ENCODE data around the gene IFT80. TPM values are rescaled to one million over a fixed set of nuclear protein-coding genes. Genes with fewer than 3 reads are reported as not detected.

IFT80 gene
- total and polyA plus RNA-seq, 2 donors from 2014 or later: 17.5 to 36.6 TPM

- Histone ChIP-seq H3K9ac (ENCODE audit: low read length in 3 of 3) (no peak overlapping the region), H3K4me3 (ENCODE audit: low read length in 3 of 3) (peak overlapping the region in 1 of 3 donors; percentile 57), H3K9me3 (ENCODE audit: control insufficient read depth in 2 of 3, insufficient read depth in 1 of 3, low read length in 3 of 3) (no peaks in the 10 kb centered on the region), H3K27ac (ENCODE audit: low read depth in 2 of 2, low read length in 2 of 2) (no peak overlapping the region), H3K4me1 (ENCODE audit: control insufficient read depth in 2 of 3, insufficient read depth in 2 of 3, low read depth in 1 of 3, low read length in 3 of 3) (peaks cover 0 to 9% (median 0%) of the 10 kb centered on the region in 3 donors), H3K36me3 (ENCODE audit: control insufficient read depth in 2 of 3, insufficient read depth in 3 of 3, low read length in 3 of 3) (no peaks in the 10 kb centered on the region), H3K27me3 (ENCODE audit: control insufficient read depth, insufficient read depth, low read length) (peaks cover 18% of the 10 kb centered on the region)
- intact Hi-C loops (cut with DNase I): no loop called here
- no peak for TF ChIP-seq CTCF (IDR thresholded peaks at IDR 0.05; ENCODE audit: borderline replicate concordance, extremely low read depth, insufficient read depth)
- DNase-seq (no peak), FAIRE-seq (no peak)
Measured at GRCh38 chr3:160224811-160225175, 174.2 kb downstream of the IFT80 start.

GRCh38 chr3:160224256-160224655 lies 174.8 kb downstream of the IFT80 start:
- DNase-seq (peak in 2 of 5 donors; percentile 4 to 22), FAIRE-seq (no peak)
- H3K36me3 ChIP-seq (ENCODE audit: control insufficient read depth in 2 of 3, insufficient read depth in 3 of 3, low read length in 3 of 3): no peaks in the 10 kb centered on the region
- H3K9me3 ChIP-seq (ENCODE audit: control insufficient read depth in 2 of 3, insufficient read depth in 1 of 3, low read length in 3 of 3): no peaks in the 10 kb centered on the region
- no peak overlapping the region for H3K4me3 ChIP-seq (ENCODE audit: low read length in 3 of 3)
- H3K27me3 ChIP-seq (ENCODE audit: control insufficient read depth, insufficient read depth, low read length): peaks cover 18% of the 10 kb centered on the region
- H3K4me1 ChIP-seq (ENCODE audit: control insufficient read depth in 2 of 3, insufficient read depth in 2 of 3, low read depth in 1 of 3, low read length in 3 of 3): peaks cover 0 to 9% (median 0%) of the 10 kb centered on the region in 3 donors
- no peak overlapping the region for H3K9ac ChIP-seq (ENCODE audit: low read length in 3 of 3)
- TF ChIP-seq CTCF (IDR thresholded peaks at IDR 0.05; ENCODE audit: borderline replicate concordance, extremely low read depth, insufficient read depth): no peak
- intact Hi-C loops (cut with DNase I): no loop called here
- no peak overlapping the region for H3K27ac ChIP-seq (ENCODE audit: low read depth in 2 of 2, low read length in 2 of 2)

- TF ChIP-seq CTCF (IDR thresholded peaks at IDR 0.05; ENCODE audit: borderline replicate concordance, extremely low read depth, insufficient read depth): no peak
Measured at GRCh38 chr3:160221019-160221418, 178.0 kb downstream of the IFT80 start.

GRCh38 chr3:160220038-160220437 lies 179.0 kb downstream of the IFT80 start:
- no peak for FAIRE-seq
- intact Hi-C loops (cut with DNase I): no loop called here
- Histone ChIP-seq H3K4me3 (ENCODE audit: low read length in 3 of 3) (no peak overlapping the region), H3K9me3 (ENCODE audit: control insufficient read depth in 2 of 3, insufficient read depth in 1 of 3, low read length in 3 of 3) (no peaks in the 10 kb centered on the region), H3K9ac (ENCODE audit: low read length in 3 of 3) (no peak overlapping the region), H3K27ac (ENCODE audit: low read depth in 2 of 2, low read length in 2 of 2) (no peak overlapping the region), H3K4me1 (ENCODE audit: control insufficient read depth in 2 of 3, insufficient read depth in 2 of 3, low read depth in 1 of 3, low read length in 3 of 3) (no peaks in the 10 kb centered on the region), H3K36me3 (ENCODE audit: control insufficient read depth in 2 of 3, insufficient read depth in 3 of 3, low read length in 3 of 3) (no peaks in the 10 kb centered on the region), H3K27me3 (ENCODE audit: control insufficient read depth, insufficient read depth, low read length) (peaks cover 2% of the 10 kb centered on the region)
- TF ChIP-seq CTCF (IDR thresholded peaks at IDR 0.05; ENCODE audit: borderline replicate concordance, extremely low read depth, insufficient read depth): no peak
- DNase-seq: no peak

More at GRCh38 chr3:160221019-160221418, 178.0 kb downstream of the IFT80 start:
- no peak overlapping the region for H3K27ac ChIP-seq (ENCODE audit: low read depth in 2 of 2, low read length in 2 of 2)
- DNase-seq (peak in 1 of 5 donors; percentile 13), FAIRE-seq (no peak)
- peaks cover 0 to 2% (median 0%) of the 10 kb centered on the region in 3 donors for H3K4me1 ChIP-seq (ENCODE audit: control insufficient read depth in 2 of 3, insufficient read depth in 2 of 3, low read depth in 1 of 3, low read length in 3 of 3)
- no peaks in the 10 kb centered on the region for H3K9me3 ChIP-seq (ENCODE audit: control insufficient read depth in 2 of 3, insufficient read depth in 1 of 3, low read length in 3 of 3)
- peaks cover 2% of the 10 kb centered on the region for H3K27me3 ChIP-seq (ENCODE audit: control insufficient read depth, insufficient read depth, low read length)
- no peak overlapping the region for H3K9ac ChIP-seq (ENCODE audit: low read length in 3 of 3)
- no peaks in the 10 kb centered on the region for H3K36me3 ChIP-seq (ENCODE audit: control insufficient read depth in 2 of 3, insufficient read depth in 3 of 3, low read length in 3 of 3)
- intact Hi-C loops (cut with DNase I): no loop called here
- no peak overlapping the region for H3K4me3 ChIP-seq (ENCODE audit: low read length in 3 of 3)

Measured in kidney (tissue), 14 donors.